ENCODE measurements around the gene HLA-C.
"Not testable (repeated sequence)": the region's sequence is repeated elsewhere in the genome, so short reads cannot be mapped to it uniquely, and the experiment has no call there.

Gene HLA-C

GRCh38 chr6:31270788-31271640 lies 878 bp downstream of the HLA-C start:
- DNase-seq (ENCODE audit: low read depth in 3 of 3) = peak in 2 of 3 experiments; percentile 47 to 48

- no peak for DNase-seq (ENCODE audit: low read depth in 3 of 3)
These were observed 3.1 kb downstream of the HLA-C start for GRCh38 chr6:31268836-31269235.

- DNase-seq (ENCODE audit: low read depth in 3 of 3) = no peak
These were observed 3.5 kb downstream of the HLA-C start for GRCh38 chr6:31268369-31268765.

- no peak for DNase-seq (ENCODE audit: low read depth in 3 of 3)
These were observed 4.1 kb downstream of the HLA-C start for GRCh38 chr6:31267651-31268368.

GRCh38 chr6:31266567-31267360 lies 5.1 kb downstream of the HLA-C start:
- no peak for DNase-seq (ENCODE audit: low read depth in 3 of 3)

- no peak for DNase-seq (ENCODE audit: low read depth in 3 of 3)
These were observed 6.0 kb downstream of the HLA-C start for GRCh38 chr6:31265926-31266325.

GRCh38 chr6:31263346-31263933 lies 8.5 kb downstream of the HLA-C start:
- DNase-seq (ENCODE audit: low read depth in 3 of 3) = not testable (repeated sequence)

- DNase-seq (ENCODE audit: low read depth in 3 of 3) = peak in 1 of 3 experiments; percentile 28
These were observed 11.9 kb downstream of the HLA-C start for GRCh38 chr6:31259995-31260394.

GRCh38 chr6:31252625-31253024 lies 19.3 kb downstream of the HLA-C start:
- no peak for DNase-seq (ENCODE audit: low read depth in 3 of 3)

- DNase-seq (ENCODE audit: low read depth in 3 of 3) = no peak
These were observed 20.6 kb downstream of the HLA-C start for GRCh38 chr6:31251261-31251660.

GRCh38 chr6:31249184-31249583 lies 22.7 kb downstream of the HLA-C start:
- no peak for DNase-seq (ENCODE audit: low read depth in 3 of 3)

GRCh38 chr6:31247813-31248212 lies 24.1 kb downstream of the HLA-C start:
- no peak for DNase-seq (ENCODE audit: low read depth in 3 of 3)

GRCh38 chr6:31246051-31246521 lies 25.8 kb downstream of the HLA-C start:
- no peak for DNase-seq (ENCODE audit: low read depth in 3 of 3)

- DNase-seq (ENCODE audit: low read depth in 3 of 3) = no peak
These were observed 28.4 kb downstream of the HLA-C start for GRCh38 chr6:31243508-31243907.

- DNase-seq (ENCODE audit: low read depth in 3 of 3) = no peak
These were observed 32.0 kb downstream of the HLA-C start for GRCh38 chr6:31239854-31240253.

- not testable (repeated sequence) for DNase-seq (ENCODE audit: low read depth in 3 of 3)
These were observed 37.8 kb downstream of the HLA-C start for GRCh38 chr6:31234101-31234500.

GRCh38 chr6:31228476-31228875 lies 43.4 kb downstream of the HLA-C start:
- DNase-seq (ENCODE audit: low read depth in 3 of 3) = no peak

- DNase-seq (ENCODE audit: low read depth in 3 of 3) = no peak
These were observed 44.7 kb downstream of the HLA-C start for GRCh38 chr6:31227143-31227542.

GRCh38 chr6:31225735-31226134 lies 46.2 kb downstream of the HLA-C start:
- no peak for DNase-seq (ENCODE audit: low read depth in 3 of 3)

- DNase-seq (ENCODE audit: low read depth in 3 of 3) = no peak
These were observed 49.4 kb downstream of the HLA-C start for GRCh38 chr6:31222496-31222895.

All from stimulated activated CD4-positive, alpha-beta T cell treated with anti-CD3 and anti-CD28 coated beads, TNF-alpha, amount 100 ng/mL, for 4 hours (primary cell).